Subcutaneous adipose tissue (tissue), 4 donors: ENCODE data around the gene TEF. TPM values are rescaled to one million over a fixed set of nuclear protein-coding genes. Genes with fewer than 3 reads are reported as not detected.

ENCODE experiments used
- total RNA-seq, 4 donors: library from RNA; depleted of rRNA; stranded (reverse); fragments of >200 nt; gene quantifications; one replicate each; pipeline ENCODE4 v1.1.0, GENCODE V29; 2016
- TF ChIP-seq, protein P1 (sequence below): fragments of 450-650 bp; IDR thresholded peaks from one replicate; pipeline ENCODE4 v1.5.1; 2016; ENCODE audit warnings: low read depth, mild to moderate bottlenecking, control low read depth, antibody characterized with exemption, moderate library complexity

TEF gene
- total RNA-seq, 4 donors from 2014 or later, result 12.1 to 30.1 (median 18.5) TPM

DNA sequence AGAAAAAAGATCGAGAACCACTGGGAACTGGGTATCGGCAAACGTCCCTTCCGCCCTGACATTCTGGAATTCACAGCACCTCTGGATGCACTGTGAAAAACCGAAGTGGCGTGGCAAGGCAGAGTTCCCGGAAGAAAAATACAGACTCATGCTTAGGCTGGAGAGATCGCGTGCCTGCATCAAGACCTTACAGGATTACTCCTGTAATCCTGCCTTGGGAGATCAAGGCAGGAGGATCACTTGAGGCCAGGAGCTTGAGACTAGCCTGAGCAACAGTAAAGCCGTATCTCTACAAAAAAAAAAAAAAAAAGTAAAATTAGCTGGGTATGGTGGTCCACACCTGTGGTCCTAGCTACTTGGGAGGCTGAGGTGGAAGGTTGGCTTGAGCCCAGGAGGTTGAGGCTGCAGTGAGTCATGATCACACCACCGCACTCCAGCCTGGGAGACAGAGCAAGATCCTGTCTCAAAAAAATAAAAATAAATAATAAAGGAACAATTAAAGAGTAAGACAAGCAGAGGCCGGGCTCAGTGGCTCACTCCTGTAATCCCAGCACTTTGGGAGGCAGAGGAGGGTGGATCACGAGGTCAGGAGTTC is 19.9 kb upstream of the TEF start:
- TF ChIP-seq, protein P1, sequence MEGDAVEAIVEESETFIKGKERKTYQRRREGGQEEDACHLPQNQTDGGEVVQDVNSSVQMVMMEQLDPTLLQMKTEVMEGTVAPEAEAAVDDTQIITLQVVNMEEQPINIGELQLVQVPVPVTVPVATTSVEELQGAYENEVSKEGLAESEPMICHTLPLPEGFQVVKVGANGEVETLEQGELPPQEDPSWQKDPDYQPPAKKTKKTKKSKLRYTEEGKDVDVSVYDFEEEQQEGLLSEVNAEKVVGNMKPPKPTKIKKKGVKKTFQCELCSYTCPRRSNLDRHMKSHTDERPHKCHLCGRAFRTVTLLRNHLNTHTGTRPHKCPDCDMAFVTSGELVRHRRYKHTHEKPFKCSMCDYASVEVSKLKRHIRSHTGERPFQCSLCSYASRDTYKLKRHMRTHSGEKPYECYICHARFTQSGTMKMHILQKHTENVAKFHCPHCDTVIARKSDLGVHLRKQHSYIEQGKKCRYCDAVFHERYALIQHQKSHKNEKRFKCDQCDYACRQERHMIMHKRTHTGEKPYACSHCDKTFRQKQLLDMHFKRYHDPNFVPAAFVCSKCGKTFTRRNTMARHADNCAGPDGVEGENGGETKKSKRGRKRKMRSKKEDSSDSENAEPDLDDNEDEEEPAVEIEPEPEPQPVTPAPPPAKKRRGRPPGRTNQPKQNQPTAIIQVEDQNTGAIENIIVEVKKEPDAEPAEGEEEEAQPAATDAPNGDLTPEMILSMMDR, result no peak

DNA sequence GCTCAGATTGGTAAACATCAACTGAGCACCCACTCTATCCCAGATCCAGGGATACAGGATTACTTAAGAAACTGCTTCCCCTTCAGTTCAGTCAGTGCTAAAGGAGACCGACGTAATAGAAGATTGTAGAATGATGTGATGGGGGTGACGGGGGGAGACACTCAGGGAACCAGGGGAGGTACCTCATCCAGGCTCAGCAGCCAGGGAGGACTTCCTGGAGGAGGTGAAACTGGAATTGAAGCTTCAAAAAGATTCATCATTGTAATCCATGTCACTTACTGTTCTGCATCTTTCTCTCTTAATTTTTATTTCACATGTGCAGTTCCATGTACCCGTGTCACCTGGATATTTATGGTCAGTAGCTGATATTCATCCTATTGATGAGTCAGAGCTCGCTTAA is 19.1 kb upstream of the TEF start:
- TF ChIP-seq, protein P1, result no peak

DNA sequence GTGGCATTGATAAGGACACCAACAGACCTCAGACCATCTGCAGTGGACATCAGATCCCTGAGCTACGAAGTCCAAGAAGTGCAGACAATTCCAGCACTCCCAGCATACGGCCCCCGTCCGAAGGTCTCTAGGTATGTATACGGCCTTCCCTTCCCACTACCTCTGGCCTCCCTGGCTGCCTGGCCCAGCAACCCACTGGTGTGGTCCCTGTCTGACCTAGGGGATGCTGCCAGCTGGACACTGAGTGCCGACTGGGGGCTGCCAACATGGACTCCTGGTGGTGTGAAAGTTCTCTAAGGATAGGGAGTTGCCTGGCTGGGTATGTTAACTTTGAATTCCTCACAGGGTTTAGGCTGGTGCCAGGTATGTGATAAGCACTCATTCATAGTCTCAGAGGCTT is 17.5 kb upstream of the TEF start:
- TF ChIP-seq, protein P1, result no peak

DNA sequence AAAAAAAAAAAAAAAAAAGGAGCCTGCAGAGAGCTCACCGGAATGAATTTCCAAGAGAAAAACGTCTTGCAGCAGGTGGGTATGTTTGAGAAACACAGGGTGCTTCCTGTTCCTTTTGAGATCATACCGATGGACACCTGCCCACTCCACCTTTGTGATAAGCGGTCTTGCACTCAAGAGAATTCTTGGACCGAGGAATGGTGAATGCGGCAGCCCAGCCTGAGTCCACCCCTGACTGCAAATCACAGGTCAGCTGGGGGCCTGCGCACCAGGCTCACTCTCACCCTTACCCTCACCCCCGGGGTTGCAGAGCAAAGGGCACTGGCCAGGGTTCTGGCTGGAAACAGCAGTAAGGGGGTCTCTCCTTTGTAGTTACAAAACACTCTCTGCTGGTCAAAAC is 16.8 kb upstream of the TEF start:
- TF ChIP-seq, protein P1, result no peak

DNA sequence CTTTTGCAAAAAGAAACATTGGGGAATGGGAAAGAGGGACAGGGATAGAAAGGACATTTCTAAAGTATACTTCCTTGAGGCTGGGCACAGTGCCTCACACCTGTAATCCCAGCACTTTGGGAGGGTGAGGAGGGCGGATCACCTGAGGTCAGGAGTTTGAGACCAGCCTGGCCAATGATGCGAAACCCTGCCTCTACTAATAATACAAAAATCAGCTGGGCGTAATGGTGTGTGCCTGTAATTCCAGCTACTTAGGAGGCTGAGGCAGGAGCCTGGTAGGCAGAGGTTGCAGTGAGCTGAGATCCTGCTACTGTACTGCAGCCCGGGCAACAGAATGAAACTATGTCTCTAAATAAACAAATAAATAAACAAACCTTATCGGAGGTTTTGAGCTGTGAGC is 16.3 kb upstream of the TEF start:
- TF ChIP-seq, protein P1, result no peak

DNA sequence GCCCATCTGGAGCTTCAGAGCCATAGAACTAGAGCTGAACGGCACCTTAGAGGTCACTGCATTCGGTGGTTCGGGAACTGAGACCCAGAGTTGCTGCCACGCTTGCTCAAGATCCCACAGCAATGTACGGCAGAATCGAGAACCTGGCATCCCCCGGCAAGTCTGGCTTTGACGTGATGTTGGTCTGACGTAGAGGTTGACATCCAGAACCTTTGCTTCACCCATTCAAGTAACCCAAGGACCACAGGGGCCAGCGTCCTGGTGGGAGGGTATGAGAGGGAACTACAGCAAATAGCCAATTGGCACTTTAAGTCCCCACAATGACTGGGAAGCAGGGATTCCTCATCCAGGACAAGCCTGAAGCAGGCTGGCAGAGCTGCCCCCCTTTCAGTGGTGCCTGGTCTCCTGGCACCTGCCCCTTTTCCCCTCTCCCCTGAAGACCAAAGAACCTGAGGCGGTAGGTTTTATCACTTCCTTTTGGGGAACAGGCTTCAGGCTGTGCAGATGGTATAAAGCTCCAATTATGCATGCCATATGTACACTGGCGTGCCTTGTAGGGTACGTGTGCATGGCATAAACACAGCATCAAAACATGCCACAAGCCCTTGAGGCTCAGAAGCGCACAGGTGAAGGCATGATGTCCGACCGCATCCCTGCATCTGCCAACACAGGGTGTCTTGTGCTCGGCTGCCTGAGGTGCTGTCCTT is 15.3 kb upstream of the TEF start:
- TF ChIP-seq, protein P1, result no peak

DNA sequence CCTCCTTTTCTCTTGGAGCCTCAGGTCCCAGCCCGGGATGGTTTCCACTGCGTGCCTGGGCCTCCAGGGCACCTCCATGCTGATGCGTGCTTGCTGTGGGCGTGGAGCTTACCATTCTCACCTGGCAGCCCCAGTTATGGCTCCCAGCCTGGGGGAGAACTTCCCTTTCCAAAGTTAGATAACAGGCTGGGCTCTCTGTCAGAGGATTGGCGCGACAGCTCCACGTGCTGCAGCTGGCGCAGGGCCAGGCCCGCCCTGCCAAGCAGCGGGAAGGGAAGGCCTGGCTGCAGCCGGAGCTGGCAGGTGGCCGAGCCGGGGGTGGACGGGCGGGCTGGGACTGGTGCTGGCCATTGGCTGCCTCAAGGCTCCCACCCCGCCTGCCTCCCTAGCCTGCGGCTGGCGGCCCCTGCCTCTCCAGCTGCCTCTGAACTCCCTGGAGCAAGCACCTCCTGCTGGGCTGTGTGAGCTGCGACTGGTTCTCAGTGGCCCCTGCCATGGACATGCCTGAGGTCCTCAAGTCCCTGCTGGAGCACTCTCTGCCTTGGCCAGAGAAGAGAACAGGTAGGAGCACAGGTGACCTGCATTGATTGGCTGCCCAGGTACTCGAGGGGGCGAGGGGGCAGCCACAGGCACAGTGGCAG is 14.6 kb upstream of the TEF start:
- TF ChIP-seq, protein P1, result no peak
